Mesenchymal stem cell (in vitro differentiated cells and primary cell): ENCODE results near the gene ELSPBP1. TPM values are rescaled to one million over a fixed set of nuclear protein-coding genes. Genes with fewer than 3 reads are reported as not detected.
A peak's percentile ranks its signal among the peaks of the same experiment; 100 is the strongest.
"Not testable (repeated sequence)": the region's sequence is repeated elsewhere in the genome, so short reads cannot be mapped to it uniquely, and the experiment has no call there.

Experiments used
- DNase-seq: peaks from one replicate; pipeline ENCODE4 v3.0.0-alpha.2; 2013
- H2AFZ ChIP-seq: one replicate; pipeline ENCODE4 v1.6.1; 2013; ENCODE audit warnings: low read depth, mild to moderate bottlenecking, control low read depth, inconsistent platforms, low read length, moderate library complexity
- H2AK5ac ChIP-seq: 2 replicates; pipeline ENCODE4 v1.6.1; 2013; ENCODE audit warnings: low read length, moderate library complexity, mild to moderate bottlenecking, inconsistent platforms; ENCODE audit not compliant: severe bottlenecking
- H2BK120ac ChIP-seq: one replicate; pipeline ENCODE4 v1.6.1; 2013; ENCODE audit warnings: low read depth, mild to moderate bottlenecking, inconsistent platforms, low read length, moderate library complexity
- H2BK12ac ChIP-seq, 2 experiments: one replicate each; pipeline ENCODE4 v1.6.1; 2013; ENCODE audit warnings: inconsistent platforms in 2 of 2, low read length in 2 of 2, mild to moderate bottlenecking in 2 of 2, moderate library complexity in 2 of 2, control low read depth in 1 of 2
- H2BK15ac ChIP-seq: one replicate; pipeline ENCODE4 v1.6.1; 2013; ENCODE audit warnings: mild to moderate bottlenecking, low read depth, inconsistent platforms; ENCODE audit not compliant: poor library complexity, severe bottlenecking
- H2BK5ac ChIP-seq: 2 replicates; pipeline ENCODE4 v1.6.1; 2013; ENCODE audit warnings: low read depth, mild to moderate bottlenecking, low read length, control low read depth, inconsistent platforms; ENCODE audit not compliant: poor library complexity, severe bottlenecking
- H3K14ac ChIP-seq, 2 experiments: one replicate each; pipeline ENCODE4 v1.6.1; 2013; ENCODE audit warnings: inconsistent platforms in 2 of 2, low read length in 2 of 2, control low read depth in 1 of 2, mild to moderate bottlenecking in 1 of 2, moderate library complexity in 1 of 2
- H3K18ac ChIP-seq, 2 experiments: one replicate each; pipeline ENCODE4 v1.6.1; 2013; ENCODE audit warnings: inconsistent platforms in 2 of 2, low read length in 2 of 2, control low read depth in 1 of 2, low read depth in 1 of 2, mild to moderate bottlenecking in 1 of 2
- H3K23ac ChIP-seq, 2 experiments: one replicate each; pipeline ENCODE4 v1.6.1; 2013; ENCODE audit warnings: inconsistent platforms in 2 of 2, low read length in 2 of 2, mild to moderate bottlenecking in 2 of 2, moderate library complexity in 2 of 2, control low read depth in 1 of 2
- H3K27ac ChIP-seq: 2 replicates; pipeline ENCODE4 v1.5.1; 2013; ENCODE audit warnings: mild to moderate bottlenecking, moderate library complexity, low read length, control low read depth, inconsistent platforms; ENCODE audit not compliant: poor library complexity, severe bottlenecking
- H3K27me3 ChIP-seq, 2 experiments: 2 replicates each; pipeline versions ENCODE4 v1.6.1 to v1.7.0; 2013; ENCODE audit warnings: low read length in 2 of 2, mild to moderate bottlenecking in 2 of 2, moderate library complexity in 2 of 2, control low read depth in 1 of 2, inconsistent platforms in 1 of 2; ENCODE audit not compliant: control insufficient read depth in 1 of 2, insufficient read depth in 1 of 2
- H3K36me3 ChIP-seq, 2 experiments: 2 replicates each; pipeline versions ENCODE4 v1.6.1 to v1.7.0; 2013; ENCODE audit warnings: low read length in 2 of 2, control low read depth in 1 of 2, inconsistent platforms in 1 of 2, low read depth in 1 of 2, mild to moderate bottlenecking in 1 of 2; ENCODE audit not compliant: insufficient read depth in 2 of 2, control insufficient read depth in 1 of 2
- H3K4ac ChIP-seq, 2 experiments: one replicate each; pipeline ENCODE4 v1.6.1; 2013; ENCODE audit warnings: inconsistent platforms in 2 of 2, low read length in 2 of 2, mild to moderate bottlenecking in 2 of 2, moderate library complexity in 2 of 2, control low read depth in 1 of 2, low read depth in 1 of 2
- H3K4me1 ChIP-seq: 2 replicates; pipeline ENCODE4 v1.6.1; 2013; ENCODE audit warnings: low read depth, low read length, control low read depth; ENCODE audit not compliant: control insufficient read depth, insufficient read depth
- H3K4me2 ChIP-seq: 2 replicates; pipeline ENCODE4 v1.6.1; 2013; ENCODE audit warnings: low read length, mild to moderate bottlenecking, inconsistent platforms; ENCODE audit not compliant: poor library complexity, severe bottlenecking
- H3K4me3 ChIP-seq, 2 experiments: 2 replicates each; pipeline versions ENCODE4 v1.5.1 to v1.7.0; 2013; ENCODE audit warnings: low read length in 2 of 2, mild to moderate bottlenecking in 2 of 2, control low read depth in 1 of 2, low read depth in 1 of 2; ENCODE audit not compliant: insufficient read depth in 1 of 2
- H3K79me1 ChIP-seq: replicated peaks from 2 replicates; pipeline ENCODE4 v1.6.1; 2013; ENCODE audit warnings: mild to moderate bottlenecking, control low read depth, low read length, inconsistent platforms; ENCODE audit not compliant: poor library complexity, severe bottlenecking
- H3K9ac ChIP-seq: 2 replicates; pipeline ENCODE4 v1.7.0; 2013; ENCODE audit warnings: mild to moderate bottlenecking, low read length, moderate library complexity
- H3K9me3 ChIP-seq: 2 replicates; pipeline ENCODE4 v1.7.0; 2013; ENCODE audit warnings: mild to moderate bottlenecking, low read length; ENCODE audit not compliant: control insufficient read depth
- H4K8ac ChIP-seq: one replicate; pipeline ENCODE4 v1.6.1; 2013; ENCODE audit warnings: inconsistent platforms, mild to moderate bottlenecking, low read length, moderate library complexity
- H4K91ac ChIP-seq: one replicate; pipeline ENCODE4 v1.6.1; 2013; ENCODE audit warnings: mild to moderate bottlenecking, low read length, inconsistent platforms
- WGBS: methylation state at CpG from one replicate; pipeline ENCODE4 v1.1.7; 2013; ENCODE audit warnings: mixed read lengths; 5-methylcytosine and 5-hydroxymethylcytosine counted together
- polyA plus RNA-seq, 2 experiments: library from polyadenylated mRNA; stranded (reverse); fragments of 200-250 nt; gene quantifications; one replicate each; pipeline ENCODE4 v1.2.3, GENCODE V29; 2013

Gene ELSPBP1
- not detected for polyA plus RNA-seq (2013, experiment 1 of 2)
- polyA plus RNA-seq (2013, experiment 2 of 2): not detected

GRCh38 chr19:47994209-47994802 lies at the start of gene ELSPBP1:
Gene ELSPBP1 (plus strand): TSS chr19:47994632. CDS start chr19:48008668, 14,036 bp downstream.
- no peak within 1 kb of the TSS for H3K4me3 ChIP-seq
- H2BK5ac ChIP-seq: no peak within 1 kb of the TSS
- no peak within 1 kb of the TSS for H4K91ac ChIP-seq

GRCh38 chr19:47949852-47950521 lies 44.4 kb upstream of the ELSPBP1 start:
- not testable (repeated sequence) for H3K9me3 ChIP-seq, H4K91ac ChIP-seq, H3K23ac ChIP-seq, H2BK12ac ChIP-seq, H3K36me3 ChIP-seq, H2BK15ac ChIP-seq, H3K27me3 ChIP-seq, H2AFZ ChIP-seq, H4K8ac ChIP-seq, H3K18ac ChIP-seq, H3K4me2 ChIP-seq, H3K4me1 ChIP-seq, H3K4ac ChIP-seq, DNase-seq, H3K27ac ChIP-seq, H2BK5ac ChIP-seq, H3K4me3 ChIP-seq, H3K9ac ChIP-seq, H2AK5ac ChIP-seq, H2BK120ac ChIP-seq, H3K79me1 ChIP-seq, H3K14ac ChIP-seq
- WGBS: 89% methylated on average over 15 of the region's 24 CpGs

More at GRCh38 chr19:47994209-47994802, at the start of gene ELSPBP1:
- no peak within 1 kb of the TSS for H3K18ac ChIP-seq
- H3K9ac ChIP-seq: no peak within 1 kb of the TSS
- no peak within 1 kb of the TSS for H2BK12ac ChIP-seq
- H3K14ac ChIP-seq: no peak within 1 kb of the TSS
- H3K23ac ChIP-seq: no peak within 1 kb of the TSS
- no peaks in the 10 kb centered on the region for H3K4me1 ChIP-seq
- H2AFZ ChIP-seq: no peak within 1 kb of the TSS
- WGBS: 20% methylated on average over 4 of the region's 5 CpGs
- H2BK120ac ChIP-seq: no peak within 1 kb of the TSS
- no peak within 1 kb of the TSS for H2BK15ac ChIP-seq
- no peak within 1 kb of the TSS for H3K4me2 ChIP-seq
- H3K4ac ChIP-seq: no peak within 1 kb of the TSS
- DNase-seq: peak; percentile 21
- H3K79me1 ChIP-seq: no peaks in the 10 kb centered on the region
- no peak within 1 kb of the TSS for H3K27ac ChIP-seq
- no peak within 1 kb of the TSS for H4K8ac ChIP-seq
- no peaks in the 10 kb centered on the region for H3K36me3 ChIP-seq
- H3K9me3 ChIP-seq: no peaks in the 10 kb centered on the region
- no peak within 1 kb of the TSS for H2AK5ac ChIP-seq
- H3K27me3 ChIP-seq: peaks cover 11 to 62% of the 10 kb centered on the region in 2 experiments

DNA sequence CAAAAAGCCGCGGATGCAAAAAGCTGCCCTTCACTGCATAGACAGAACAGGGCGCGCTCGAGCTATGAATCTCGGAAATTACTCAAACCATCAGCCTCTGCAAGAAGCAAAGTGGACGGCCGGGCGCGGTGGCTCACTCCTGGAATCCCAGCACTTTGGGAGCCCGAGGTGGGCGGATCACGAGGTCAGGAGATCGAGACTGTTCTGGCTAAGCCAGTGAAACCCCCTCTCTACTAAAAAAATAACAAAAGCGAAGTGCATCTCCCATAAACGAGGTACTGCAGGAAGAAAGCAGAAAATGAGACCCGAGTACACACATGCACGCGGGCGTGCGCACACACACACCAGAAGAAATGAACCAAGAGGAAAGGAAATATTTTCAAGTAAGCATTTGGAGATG lies 42.3 kb upstream of the ELSPBP1 start:
- H2BK5ac ChIP-seq, H3K23ac ChIP-seq, H2AK5ac ChIP-seq, H3K4ac ChIP-seq, H3K4me3 ChIP-seq, H2BK12ac ChIP-seq, H3K36me3 ChIP-seq, H2AFZ ChIP-seq, H3K4me2 ChIP-seq, H3K4me1 ChIP-seq, H3K18ac ChIP-seq, H3K27ac ChIP-seq, H2BK15ac ChIP-seq, H4K8ac ChIP-seq, DNase-seq, H3K14ac ChIP-seq, H4K91ac ChIP-seq, H3K27me3 ChIP-seq, H3K9me3 ChIP-seq, H3K79me1 ChIP-seq, H3K9ac ChIP-seq, H2BK120ac ChIP-seq: not testable (repeated sequence)
- WGBS: no CpG with 5 or more reads among the region's 21 CpGs

GRCh38 chr19:47955936-47956335 lies 38.5 kb upstream of the ELSPBP1 start:
- H3K27ac ChIP-seq, H3K4me1 ChIP-seq, H3K79me1 ChIP-seq, H3K18ac ChIP-seq, H3K14ac ChIP-seq, H2BK5ac ChIP-seq, H2AFZ ChIP-seq, H3K9me3 ChIP-seq, H3K9ac ChIP-seq, H4K8ac ChIP-seq, H3K36me3 ChIP-seq, H4K91ac ChIP-seq, H3K4me3 ChIP-seq, DNase-seq, H3K23ac ChIP-seq, H2BK120ac ChIP-seq, H2BK15ac ChIP-seq, H3K4ac ChIP-seq, H3K4me2 ChIP-seq, H2BK12ac ChIP-seq, H2AK5ac ChIP-seq: not testable (repeated sequence)
- WGBS: 96% methylated on average over 6 of the region's 11 CpGs
- H3K27me3 ChIP-seq: peaks cover 0 to 13% of the 10 kb centered on the region in 2 experiments
